ENCODE data around the gene SYPL1.

GRCh38 chr7:106089647-106090046, 22.5 kb downstream of the SYPL1 start:
- TF ChIP-seq CTCF (conservative IDR thresholded peaks at IDR 0.05 in 1 of 2, IDR thresholded peaks at IDR 0.05 in 1 of 2; ENCODE audit: extremely low read depth in 1 of 2, insufficient read depth in 1 of 2, low read depth in 1 of 2, low read length in 2 of 2) (no peak), EZH2 (IDR thresholded peaks at IDR 0.05; ENCODE audit: borderline replicate concordance, low read length) (no peak)
